HTR-8/SVneo (cell line): ENCODE results near the gene CPNE7.
"Not testable (repeated sequence)": the region's sequence is repeated elsewhere in the genome, so short reads cannot be mapped to it uniquely, and the experiment has no call there.

Source experiments
- DNase-seq: peaks from one replicate; pipeline ENCODE4 v3.0.0; 2011; ENCODE audit warnings: low spot score, mixed read lengths; ENCODE audit not compliant: insufficient read length
- FAIRE-seq: peaks from 2 replicates; lab custom pipeline; 2011; peaks lifted over from hg19 to GRCh38; lab: Jason Lieb, UNC

Gene CPNE7

DNA sequence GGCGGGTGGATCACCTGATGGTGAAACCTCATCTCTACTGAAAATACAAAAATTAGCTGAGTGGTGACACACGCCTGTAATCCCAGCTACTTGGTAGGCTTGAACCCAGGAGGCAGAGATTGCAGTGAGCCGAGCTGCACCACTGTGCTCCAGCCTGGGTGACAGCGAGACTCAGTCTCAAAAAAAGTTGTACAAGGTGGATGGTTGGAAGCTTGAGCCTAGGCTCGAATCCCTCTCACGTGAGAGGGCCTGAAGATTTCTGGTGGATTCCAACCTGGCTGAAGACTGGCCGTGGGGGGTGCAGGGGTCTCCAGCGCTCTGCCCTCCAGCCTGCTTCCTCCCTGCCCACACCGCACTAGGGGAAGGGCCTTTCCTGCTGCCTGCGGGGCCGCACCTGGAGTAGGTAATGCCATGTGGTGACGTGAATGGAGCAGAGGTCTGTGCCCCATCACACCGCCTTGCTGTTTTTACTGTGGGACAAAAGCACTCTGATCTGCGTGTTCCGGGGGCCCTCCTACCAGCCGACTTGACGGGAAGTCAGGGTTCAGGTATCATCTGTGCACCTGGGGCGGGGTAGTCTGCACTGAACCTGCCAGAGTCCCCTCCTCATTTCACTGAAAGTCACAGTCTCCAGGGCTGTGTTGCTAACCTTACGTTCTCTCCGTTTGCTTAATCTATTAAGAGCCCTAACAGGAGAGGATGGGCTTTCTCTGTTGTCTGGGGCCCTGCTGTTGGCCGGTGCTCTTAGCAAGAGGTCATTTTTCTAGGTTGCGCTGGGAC is 10.9 kb upstream of the CPNE7 start:
- DNase-seq (no peak), FAIRE-seq (no peak)

DNA sequence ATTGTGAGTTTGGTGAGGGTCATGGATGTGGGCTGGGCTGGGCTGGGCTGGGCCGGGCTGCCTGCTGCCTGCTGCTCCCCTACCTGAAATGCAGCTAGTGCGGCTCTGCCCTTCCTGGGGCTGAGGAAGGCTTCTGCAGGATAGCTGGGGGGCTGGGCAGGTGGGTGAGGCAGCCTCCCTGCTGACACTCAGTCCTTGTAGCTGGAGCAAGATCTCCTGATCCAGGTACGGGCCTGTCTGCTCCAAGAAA is 10.4 kb upstream of the CPNE7 start:
- no peak for FAIRE-seq

DNA sequence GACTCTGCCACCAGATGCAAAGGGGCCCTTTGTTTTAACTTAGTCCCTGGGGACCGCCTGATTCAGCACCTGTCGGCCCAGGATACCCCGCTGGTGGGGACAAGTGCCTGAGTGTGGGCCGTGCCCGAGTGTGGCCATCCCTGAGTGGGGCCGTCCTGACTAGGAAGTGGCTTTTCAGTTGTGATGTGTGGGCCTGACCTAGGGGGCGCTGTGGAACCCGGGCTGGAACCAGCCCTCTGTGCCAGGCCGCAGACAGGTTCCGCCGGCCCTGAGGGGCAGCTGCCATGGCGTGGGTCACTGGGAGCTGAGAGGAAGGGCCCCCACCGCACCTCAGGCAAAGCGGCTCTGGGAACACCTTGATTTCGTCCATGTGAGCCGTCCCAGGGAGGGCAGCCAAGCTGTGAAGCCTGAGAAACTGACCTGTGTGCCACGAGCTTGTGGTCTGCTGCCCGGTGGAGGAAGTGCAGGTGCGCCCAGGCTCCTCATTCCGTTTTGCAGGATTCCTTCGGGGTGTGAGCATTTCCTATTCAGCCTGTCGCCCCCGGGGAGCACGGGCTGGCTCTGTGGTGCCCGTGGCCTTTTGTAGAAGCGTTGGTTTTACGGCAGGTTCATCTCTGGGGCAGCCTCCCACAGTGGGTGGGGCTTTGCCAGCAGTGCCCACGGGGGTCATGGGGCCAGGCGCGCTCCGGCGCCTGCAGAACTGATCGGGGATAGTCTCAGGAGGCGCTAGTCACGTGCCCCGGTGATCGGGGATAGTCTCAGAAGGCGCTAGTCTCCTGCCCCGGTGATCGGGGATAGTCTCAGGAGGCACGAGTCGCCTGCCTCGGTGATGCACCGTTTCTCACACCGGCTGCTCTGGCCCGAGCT is 9.8 kb upstream of the CPNE7 start:
- no peak for FAIRE-seq
- DNase-seq = no peak

More for the DNA sequence above, 10.4 kb upstream of the CPNE7 start:
- DNase-seq = no peak

DNA sequence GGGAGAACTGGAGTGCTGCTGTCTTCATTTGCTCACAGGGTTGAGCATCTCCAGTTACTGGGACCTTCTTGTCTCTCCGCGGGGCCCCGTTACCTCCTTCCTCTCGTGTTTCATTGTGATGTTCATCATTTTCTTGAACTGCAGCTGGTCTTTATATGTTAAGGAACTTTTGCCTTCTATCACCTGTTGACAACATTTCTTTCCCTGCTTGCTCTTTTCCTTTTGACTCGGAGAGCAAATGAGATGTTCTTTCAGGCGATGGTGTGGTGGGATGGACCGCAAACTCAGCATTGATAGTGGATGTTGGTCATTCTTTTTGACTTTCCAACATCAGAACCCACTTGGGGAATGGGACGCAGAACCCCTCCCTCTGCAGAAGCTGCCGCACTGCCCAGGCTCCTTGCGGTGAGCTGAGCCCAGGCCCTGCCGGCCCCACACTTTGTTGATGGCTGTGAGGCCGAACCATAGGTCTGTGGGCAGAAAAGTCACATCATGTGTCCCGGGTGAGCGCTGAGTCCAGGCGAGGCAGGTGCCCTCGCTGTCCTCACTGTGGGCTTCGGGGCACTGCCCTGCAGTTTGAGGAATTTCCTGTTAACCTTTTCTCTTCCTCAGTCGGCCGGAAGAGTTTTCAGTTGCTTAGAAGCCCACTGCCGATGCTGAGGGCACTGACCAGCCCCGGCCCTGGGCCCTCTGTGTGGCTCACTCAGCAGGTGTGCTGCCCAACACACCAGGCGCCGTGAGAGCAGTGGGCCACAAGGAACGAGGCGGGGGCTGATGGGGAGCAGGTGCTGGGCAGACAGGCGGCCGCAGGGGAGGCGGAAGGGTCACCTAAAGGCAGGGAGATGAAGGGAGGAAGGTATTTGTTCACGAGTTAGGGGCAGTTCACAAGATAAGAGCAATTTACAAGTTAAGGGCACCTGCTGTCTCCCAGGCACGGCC is 7.6 kb upstream of the CPNE7 start:
- FAIRE-seq = no peak
- DNase-seq = no peak

DNA sequence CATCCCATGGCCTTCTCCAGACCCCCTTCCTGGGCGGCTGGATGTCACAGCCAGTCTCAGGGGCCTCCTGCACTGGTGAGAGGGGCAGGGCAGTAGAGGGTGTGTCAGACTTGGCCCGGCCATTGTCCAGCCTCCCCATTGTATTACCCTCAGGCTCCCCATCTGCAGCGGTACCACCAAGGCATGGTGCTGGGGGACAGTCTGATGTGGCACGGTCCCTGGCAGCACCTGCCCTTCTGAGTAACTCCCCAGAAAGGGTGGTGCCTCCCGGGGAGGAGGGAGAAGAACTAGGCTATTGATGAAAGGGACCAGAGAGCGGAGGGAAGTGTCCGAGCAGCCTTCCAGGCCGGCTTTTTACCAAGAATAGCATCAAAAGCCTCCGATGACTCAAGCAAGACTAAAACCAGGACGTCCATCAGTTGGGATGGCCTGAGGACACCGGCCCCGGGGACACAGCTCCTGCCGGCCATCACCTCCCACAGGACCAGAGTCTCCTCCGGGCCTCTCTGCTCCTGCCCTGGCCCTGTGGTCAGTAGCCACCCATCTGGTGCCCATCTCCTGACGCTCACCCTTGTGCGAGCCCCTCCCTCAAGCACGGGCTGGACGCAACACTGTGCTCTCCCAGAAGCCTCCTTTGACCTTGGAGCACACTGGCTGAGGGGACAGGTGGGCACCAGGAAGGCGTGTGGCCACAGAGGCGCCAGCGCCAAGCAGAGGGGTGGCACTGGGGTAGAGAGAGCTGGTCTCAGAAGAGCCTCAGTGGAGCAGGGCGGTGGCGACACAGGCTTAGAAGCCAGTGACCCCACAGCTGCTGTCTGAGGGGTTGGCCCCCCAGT is 5.8 kb upstream of the CPNE7 start:
- FAIRE-seq (no peak), DNase-seq (no peak)

DNA sequence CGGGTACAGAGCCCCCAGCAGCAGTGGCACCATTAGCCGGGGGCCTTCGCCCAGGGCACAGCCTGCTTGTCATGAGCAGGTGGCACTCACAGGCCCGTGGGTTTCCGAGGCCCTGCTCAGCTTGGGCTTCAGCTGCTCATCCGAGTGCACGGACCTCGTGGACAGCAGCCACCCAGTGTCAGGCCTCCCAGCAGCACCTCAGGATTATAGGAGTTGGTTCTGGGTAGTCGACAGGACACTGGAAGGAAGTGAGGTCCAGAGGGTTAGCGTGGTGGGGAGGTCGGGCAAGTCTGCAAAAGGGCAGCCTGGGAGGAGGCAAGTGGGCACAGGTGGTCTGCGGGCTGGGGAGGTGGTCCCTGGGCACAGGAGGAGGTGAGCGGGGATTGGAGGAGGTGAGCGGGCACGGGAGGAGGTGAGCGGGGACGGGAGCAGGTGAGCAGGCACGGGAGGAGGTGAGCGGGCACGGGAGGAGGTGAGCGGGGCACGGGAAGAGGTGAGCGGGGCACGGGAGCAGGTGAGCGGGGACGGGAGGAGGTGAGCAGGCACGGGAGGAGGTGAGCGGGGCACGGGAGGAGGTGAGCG is 5.1 kb upstream of the CPNE7 start:
- FAIRE-seq = no peak
- no peak for DNase-seq

DNA sequence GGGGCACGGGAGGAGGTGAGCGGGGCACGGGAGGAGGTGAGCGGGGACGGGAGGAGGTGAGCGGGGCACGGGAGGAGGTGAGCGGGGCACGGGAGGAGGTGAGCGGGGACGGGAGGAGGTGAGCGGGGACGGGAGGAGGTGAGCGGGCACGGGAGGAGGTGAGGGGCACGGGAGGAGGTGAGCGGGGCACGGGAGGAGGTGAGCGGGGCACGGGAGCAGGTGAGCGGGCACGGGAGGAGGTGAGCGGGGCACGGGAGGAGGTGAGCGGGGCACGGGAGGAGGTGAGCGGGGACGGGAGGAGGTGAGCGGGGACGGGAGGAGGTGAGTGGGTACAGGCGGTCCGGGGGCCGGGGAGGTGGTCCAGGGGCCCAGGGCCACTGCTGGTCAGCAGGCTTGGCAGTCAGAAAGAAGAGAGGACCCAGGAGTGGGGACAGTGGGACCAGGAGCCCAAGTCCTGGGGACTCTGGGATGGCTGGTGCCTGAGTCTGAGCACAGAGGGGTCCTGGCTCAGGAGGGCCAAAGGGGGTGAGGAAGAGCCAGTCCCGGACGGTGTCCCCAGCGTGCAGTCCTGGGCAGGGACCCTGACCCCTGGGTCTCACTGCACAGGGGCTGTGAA is 4.5 kb upstream of the CPNE7 start:
- not testable (repeated sequence) for FAIRE-seq, DNase-seq

DNA sequence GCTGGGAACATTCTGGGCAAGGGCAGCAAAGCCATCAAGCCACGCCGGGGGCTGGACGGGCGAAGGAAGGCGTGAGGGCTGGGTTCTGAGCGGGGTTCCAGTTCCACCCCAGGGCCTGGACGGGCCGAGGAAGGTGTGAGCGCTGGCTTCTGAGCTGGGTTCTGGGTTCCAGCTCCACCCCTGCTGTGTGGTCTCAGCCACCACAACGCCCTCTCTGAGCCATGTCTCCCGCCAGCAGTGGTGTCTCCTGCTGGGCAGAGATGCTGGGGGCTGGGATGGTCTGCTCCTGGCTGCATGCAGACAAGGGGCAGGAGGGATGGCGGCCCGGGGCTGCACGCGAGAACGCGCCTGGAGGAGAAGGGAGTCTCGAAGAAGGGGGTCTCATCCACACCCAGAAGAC is 3.9 kb upstream of the CPNE7 start:
- DNase-seq (no peak), FAIRE-seq (no peak)

DNA sequence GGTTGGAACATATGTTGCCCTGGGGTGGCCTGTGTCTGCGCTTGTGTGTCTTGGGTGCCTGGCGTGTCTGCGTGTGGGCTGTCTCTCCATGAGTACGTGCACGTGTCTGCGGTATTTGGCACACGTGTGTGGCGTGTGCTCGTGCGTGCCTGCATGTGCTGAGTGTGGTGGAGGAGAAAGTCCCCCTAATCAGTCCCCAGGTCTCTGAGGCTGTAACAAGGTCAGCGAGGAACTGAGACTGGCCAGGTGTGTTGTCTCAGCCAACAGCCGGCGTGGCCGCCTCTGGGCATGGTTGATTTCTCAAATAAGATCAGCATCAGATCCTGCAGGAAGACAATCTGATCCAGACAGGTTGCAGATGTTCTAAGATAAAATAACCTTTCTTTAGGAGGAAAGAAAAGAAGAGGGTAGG is 3.5 kb upstream of the CPNE7 start:
- no peak for DNase-seq
- FAIRE-seq = no peak

DNA sequence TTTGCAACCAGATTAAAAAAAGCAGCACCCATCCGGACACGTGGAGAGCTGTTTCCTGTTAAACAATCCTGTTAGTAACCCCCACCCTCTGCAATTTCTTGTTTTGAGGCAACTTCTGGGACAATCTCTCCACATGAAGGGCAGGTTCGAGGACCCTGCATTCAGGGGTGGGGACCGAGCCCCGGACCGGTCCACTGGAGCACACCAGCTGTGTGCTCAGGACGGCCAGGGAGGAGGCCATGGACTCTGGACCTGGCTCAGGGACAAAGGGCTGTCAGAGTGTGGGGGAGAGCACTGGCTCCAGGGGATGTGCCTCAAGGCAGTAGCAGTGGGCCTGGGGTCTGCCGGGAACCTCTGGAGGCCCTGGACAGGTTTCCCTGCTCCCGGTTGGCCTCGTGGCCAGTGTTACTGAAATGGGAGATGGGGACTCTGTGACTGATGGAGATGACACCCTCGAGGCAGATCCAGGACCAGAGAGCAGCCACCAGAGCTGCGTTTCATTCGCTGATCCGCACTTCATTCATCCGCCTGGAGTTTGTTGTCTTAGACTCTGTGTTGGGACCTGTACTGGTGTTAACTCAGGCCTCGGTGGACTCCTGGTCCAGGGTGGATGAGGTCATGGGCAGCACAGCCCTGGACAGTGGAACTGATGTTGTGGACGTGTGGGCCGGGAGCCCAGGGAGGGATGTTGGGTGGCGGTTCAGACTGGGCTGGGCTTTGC is 2.9 kb upstream of the CPNE7 start:
- no peak for DNase-seq
- no peak for FAIRE-seq

DNA sequence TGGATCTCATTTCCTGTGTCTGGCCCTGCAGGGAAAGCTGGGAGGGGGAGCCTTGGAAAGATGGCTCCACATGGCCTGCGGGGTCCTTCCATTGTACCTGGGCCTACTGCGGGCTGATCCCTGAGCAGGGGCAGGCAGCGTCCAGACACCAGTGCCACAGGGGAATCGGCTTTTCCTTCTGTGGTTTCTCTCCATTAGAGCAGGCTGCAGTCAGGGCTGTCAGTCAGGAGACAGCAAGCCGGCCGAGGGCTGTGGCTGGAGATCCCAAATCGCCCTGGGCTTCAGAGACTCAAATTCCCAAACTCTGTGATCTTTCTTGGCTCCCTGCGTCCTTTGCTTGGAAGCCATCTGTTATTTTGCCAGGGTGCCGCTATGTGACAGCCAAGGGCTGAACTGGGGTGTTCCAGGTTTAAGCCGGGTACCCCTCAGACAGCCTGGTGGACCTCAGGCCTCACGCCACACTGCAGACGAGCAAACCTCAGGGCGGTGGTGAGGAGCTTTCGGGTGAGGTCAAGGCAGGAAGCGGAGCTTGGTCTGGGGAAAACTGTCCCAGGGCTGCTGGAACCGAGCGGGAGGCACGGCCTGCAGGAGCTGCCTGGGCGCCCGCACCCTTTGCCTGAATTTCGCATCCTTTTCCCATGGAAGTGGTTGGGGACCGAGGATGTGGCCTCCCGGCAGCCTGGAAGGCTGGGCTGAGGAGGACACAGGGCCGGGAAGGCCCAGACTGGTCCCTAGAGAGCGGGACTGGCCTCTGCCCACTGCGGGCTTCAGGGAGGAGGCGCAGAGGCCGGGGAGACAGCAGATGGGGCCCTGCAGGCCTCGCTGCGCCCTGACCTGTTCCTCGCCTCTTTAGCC is 1.5 kb upstream of the CPNE7 start:
- FAIRE-seq = peak; percentile 20
- no peak for DNase-seq

DNA sequence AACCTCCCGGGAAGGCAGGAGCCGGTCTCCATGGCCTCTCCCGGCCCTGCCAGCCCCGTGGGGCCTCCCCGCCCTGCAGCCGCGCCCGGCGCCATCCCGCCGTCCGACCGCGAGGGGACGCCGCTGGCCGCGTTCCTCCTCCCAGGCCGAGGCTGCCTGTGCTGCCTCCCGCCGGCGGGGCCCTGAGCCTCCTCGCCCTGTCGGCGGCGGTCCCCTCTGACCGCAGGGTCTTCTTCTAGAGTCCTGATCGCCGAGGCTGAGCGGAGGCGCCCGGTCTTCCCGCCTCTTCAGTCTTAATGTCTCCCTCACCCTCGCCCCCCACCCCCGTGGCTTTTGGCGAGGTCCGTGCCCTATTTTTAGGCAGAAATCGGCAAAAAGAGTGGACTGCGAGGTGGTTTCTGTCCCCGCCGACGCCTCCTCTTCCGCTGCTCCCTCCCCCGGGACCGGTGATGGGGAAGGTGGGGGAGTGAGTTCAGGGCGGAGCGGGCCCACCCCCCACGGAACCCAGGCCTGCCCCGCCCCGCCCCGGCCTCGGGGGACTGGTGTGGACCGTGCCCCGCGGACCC is 794 bp upstream of the CPNE7 start:
- DNase-seq (peak; percentile 78), FAIRE-seq (peak; percentile 87)

DNA sequence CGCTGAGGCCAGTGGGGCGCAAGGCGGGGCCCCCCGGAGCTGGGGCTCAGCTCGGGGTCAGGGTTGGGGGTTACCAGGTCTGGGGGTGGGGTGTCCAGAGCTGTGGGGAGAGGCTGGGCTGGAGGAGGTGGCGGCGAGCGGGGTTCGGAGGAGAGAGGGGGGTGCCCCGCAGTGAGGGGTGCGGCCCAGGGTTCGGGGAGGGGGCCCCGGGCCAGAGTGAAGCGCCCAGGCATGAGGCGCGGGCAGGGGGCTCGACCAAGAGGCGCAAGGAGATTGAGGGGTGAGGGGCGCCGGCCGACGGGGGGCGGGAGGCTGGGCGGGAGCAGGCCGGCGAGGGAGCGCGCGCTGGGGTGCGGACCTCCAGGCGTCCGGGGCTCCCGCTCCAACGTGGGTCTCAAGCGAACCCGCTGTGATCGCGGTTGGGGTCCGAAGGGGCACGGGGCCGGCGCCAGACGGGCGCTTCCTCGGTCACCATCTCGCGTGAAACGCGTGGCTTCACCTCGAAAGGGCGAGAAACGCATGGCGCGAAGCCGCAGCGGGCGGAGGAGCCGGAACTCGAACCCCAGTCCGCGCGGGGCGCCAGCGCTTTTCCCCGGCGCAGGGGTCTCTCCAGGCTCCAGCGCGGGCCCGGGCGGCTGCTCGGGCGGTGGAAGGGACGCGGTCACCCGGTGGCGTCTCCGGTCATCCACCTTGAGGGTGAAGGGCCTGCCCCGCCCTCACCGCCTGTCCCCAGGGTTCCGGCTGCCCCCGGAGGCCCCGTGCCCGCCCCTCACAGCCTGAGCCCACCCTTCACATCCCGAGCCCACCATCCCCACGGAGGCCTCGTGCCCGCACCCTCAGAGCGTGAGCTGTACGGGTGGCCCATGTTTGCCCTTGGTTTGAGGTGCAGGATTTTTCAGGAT is 846 bp downstream of the CPNE7 start:
- no peak for DNase-seq
- no peak for FAIRE-seq

DNA sequence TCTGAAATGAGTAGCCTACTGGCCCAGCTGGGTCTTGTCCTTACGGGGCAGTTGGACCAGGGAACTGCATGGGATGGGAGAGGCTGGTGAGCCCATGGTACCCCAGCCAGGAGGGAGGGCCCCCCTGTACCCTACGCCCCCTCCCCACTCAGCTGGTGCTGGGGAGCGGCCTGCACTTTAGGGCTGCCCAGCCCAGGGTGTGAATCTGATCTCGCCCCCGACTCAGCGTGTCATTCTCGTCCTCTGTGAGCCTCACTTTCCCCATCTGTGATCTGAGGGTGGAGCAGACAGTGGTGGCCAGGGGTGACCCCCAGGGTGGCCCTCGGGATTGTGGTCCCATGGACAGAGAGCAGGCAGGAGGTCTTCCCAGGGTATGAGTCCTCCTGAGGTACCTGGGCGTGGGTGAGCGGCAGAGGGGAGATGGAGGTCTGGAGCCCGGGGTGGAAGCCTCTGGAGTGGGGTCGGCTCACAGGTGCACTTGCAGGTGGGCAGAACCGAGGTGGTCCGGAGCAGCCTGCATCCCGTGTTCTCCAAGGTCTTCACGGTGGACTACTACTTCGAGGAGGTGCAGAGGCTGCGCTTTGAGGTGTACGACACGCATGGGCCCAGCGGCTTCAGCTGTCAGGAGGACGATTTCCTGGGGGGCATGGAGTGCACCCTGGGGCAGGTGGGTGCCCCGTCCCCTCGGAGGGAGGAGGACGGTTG is 1.6 kb downstream of the CPNE7 start:
- no peak for FAIRE-seq

DNA sequence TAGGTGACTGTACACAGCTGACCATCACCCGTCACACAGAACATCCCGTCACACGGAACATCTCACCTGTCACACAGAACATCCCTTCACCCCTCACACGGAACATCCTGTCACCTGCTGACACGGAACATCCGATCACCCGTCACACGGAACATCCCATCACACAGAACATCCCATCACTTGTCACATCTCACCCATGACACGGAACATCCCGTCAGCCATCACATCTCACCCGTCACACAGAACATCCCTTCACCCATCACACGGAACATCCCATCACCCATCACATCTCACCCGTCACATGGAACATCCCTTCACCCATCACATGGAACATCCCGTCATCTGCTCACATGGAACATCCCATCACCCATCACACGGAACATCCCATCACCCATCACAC is 3.8 kb downstream of the CPNE7 start:
- DNase-seq (no peak), FAIRE-seq (peak; percentile 86)

More for the DNA sequence above, 1.6 kb downstream of the CPNE7 start:
- no peak for DNase-seq
